Endothelial cell of umbilical vein (primary cell): ENCODE results near the gene VTI1A. TPM values are rescaled to one million over a fixed set of nuclear protein-coding genes. Genes with fewer than 3 reads are reported as not detected.

Experiments
- BruUV-seq: library from RNA; stranded (reverse); fragments of 400-500 nt; replicated peaks from 2 replicates; lab custom pipeline; 2021; lab: Mats Ljungman, UMichigan
- CTCF ChIA-PET: fragments of 300-600, 350-600 bp; sonication (Branson Sonifier 250); formaldehyde crosslinking; loops from one replicate; lab custom pipeline; 2021; ENCODE audit warnings: antibody characterized with exemption, inconsistent platforms; lab: Charles Lee
- POLR2A ChIA-PET: fragments of 300-600, 350-600 bp; sonication (Branson Sonifier 250); formaldehyde crosslinking; loops from one replicate; lab custom pipeline; 2021; ENCODE audit warnings: antibody characterized with exemption, inconsistent platforms; lab: Charles Lee
- DNase-seq: peaks from one replicate; pipeline ENCODE4 v3.0.0-alpha.2; 2011; ENCODE audit warnings: low read depth, low spot score
- FAIRE-seq: peaks from 2 replicates; lab custom pipeline; 2011; peaks lifted over from hg19 to GRCh38; lab: Jason Lieb, UNC
- H2AFZ ChIP-seq: 2 replicates; pipeline ENCODE4 v1.6.0; 2012; ENCODE audit warnings: low read depth, low read length, control low read depth, inconsistent platforms
- H3K27ac ChIP-seq: 2 replicates; pipeline ENCODE4 v1.5.1; 2011; ENCODE audit warnings: low read depth, mild to moderate bottlenecking, control low read depth, low read length, moderate library complexity; ENCODE audit not compliant: insufficient read depth
- H3K27me3 ChIP-seq, 2 experiments: 2 replicates each; pipeline versions ENCODE4 v1.6.0 to v1.6.1; 2011; ENCODE audit warnings: low read length in 2 of 2, mixed read lengths in 1 of 2; ENCODE audit not compliant: control insufficient read depth in 2 of 2, insufficient read depth in 2 of 2
- H3K36me3 ChIP-seq, 2 experiments: 2 replicates in 1 of 2; 3 replicates in 1 of 2; pipeline ENCODE4 v1.5.1; 2011; ENCODE audit warnings: low read length in 2 of 2, mild to moderate bottlenecking in 1 of 2, moderate library complexity in 1 of 2; ENCODE audit not compliant: control insufficient read depth in 2 of 2, insufficient read depth in 2 of 2; ENCODE audit errors: extremely low read depth in 1 of 2
- H3K4me1 ChIP-seq: 3 replicates; pipeline ENCODE4 v1.5.1; 2011; ENCODE audit warnings: mild to moderate bottlenecking, low read length; ENCODE audit not compliant: control insufficient read depth, insufficient read depth; ENCODE audit errors: extremely low read depth
- H3K4me2 ChIP-seq: 2 replicates; pipeline ENCODE4 v1.6.1; 2011; ENCODE audit warnings: low read length, control low read depth, mixed read lengths; ENCODE audit not compliant: insufficient read depth
- H3K4me3 ChIP-seq, 3 experiments: fragments of 200-600 bp in 1 of 3; sonication (generic), shearing (Covaris generic) in 1 of 3; replicated peaks in 1 of 3; 2 replicates each; pipeline ENCODE4 v1.5.1; 2011 to 2016; ENCODE audit warnings: control low read depth in 3 of 3, low read length in 3 of 3, mild to moderate bottlenecking in 2 of 3, inconsistent platforms in 1 of 3, low read depth in 1 of 3, moderate library complexity in 1 of 3; ENCODE audit not compliant: insufficient read depth in 1 of 3
- H3K79me2 ChIP-seq: 2 replicates; pipeline ENCODE4 v1.6.0; 2012; ENCODE audit warnings: low read length, inconsistent platforms; ENCODE audit not compliant: control insufficient read depth, insufficient read depth
- H3K9ac ChIP-seq: replicated peaks from 2 replicates; pipeline ENCODE3; 2011; ENCODE audit warnings: low read length, control low read depth; ENCODE audit not compliant: insufficient read depth; ENCODE audit errors: extremely low read depth
- H3K9me1 ChIP-seq: replicated peaks from 3 replicates; pipeline ENCODE4 v1.6.0; 2011; ENCODE audit warnings: mild to moderate bottlenecking, low read length; ENCODE audit not compliant: control insufficient read depth, insufficient read depth; ENCODE audit errors: extremely low read depth
- H3K9me3 ChIP-seq: replicated peaks from 2 replicates; pipeline ENCODE4 v1.5.1; 2012; ENCODE audit warnings: low read length, inconsistent platforms; ENCODE audit not compliant: control insufficient read depth, insufficient read depth
- H4K20me1 ChIP-seq: replicated peaks from 2 replicates; pipeline ENCODE3; 2011; ENCODE audit warnings: mild to moderate bottlenecking, low read length; ENCODE audit not compliant: control insufficient read depth, insufficient read depth; ENCODE audit errors: extremely low read depth
- EZH2 ChIP-seq: IDR thresholded peaks from 2 replicates; pipeline ENCODE4 v1.6.1; 2012; ENCODE audit warnings: borderline replicate concordance, low read depth, mild to moderate bottlenecking, moderate library complexity, low read length, inconsistent platforms; ENCODE audit not compliant: severe bottlenecking
- FOS ChIP-seq: IDR thresholded peaks from 2 replicates; pipeline ENCODE4 v1.6.1; 2011; ENCODE audit warnings: mild to moderate bottlenecking, low read length, moderate library complexity, borderline replicate concordance; ENCODE audit not compliant: insufficient read depth
- GATA2 ChIP-seq: IDR thresholded peaks from 2 replicates; pipeline ENCODE4 v1.7.0; 2011; ENCODE audit warnings: low read depth, mild to moderate bottlenecking, moderate library complexity, mixed read lengths, low read length; ENCODE audit not compliant: insufficient read length, insufficient read depth
- JUN ChIP-seq: IDR thresholded peaks from 2 replicates; pipeline ENCODE4 v1.6.1; 2011; ENCODE audit warnings: borderline replicate concordance, low read depth; ENCODE audit not compliant: insufficient read length, insufficient read depth
- MYC ChIP-seq: IDR thresholded peaks from one replicate; pipeline ENCODE4 v1.6.1; 2011; ENCODE audit warnings: mild to moderate bottlenecking, low read depth, low read length
- POLR2A ChIP-seq: IDR thresholded peaks from 2 replicates; pipeline ENCODE4 v1.6.1; 2012; ENCODE audit warnings: low read depth, mild to moderate bottlenecking, control low read depth, low read length
- POLR2AphosphoS5 ChIP-seq: IDR thresholded peaks from 2 replicates; pipeline ENCODE4 v1.6.1; 2012; ENCODE audit warnings: low read depth, mild to moderate bottlenecking, control low read depth, low read length, moderate library complexity; ENCODE audit not compliant: insufficient read depth
- dilution Hi-C: fragments of 300-500 bp; cut with MboI; formaldehyde crosslinking; loops from one replicate; pipeline ENCODE4 v1.15.0; 2019; ENCODE audit warnings: low sequenced_read_pairs; ENCODE audit not compliant: extremely low pct_ligation_motif_present
- intact Hi-C: fragments of 100-400 bp; cut with micrococcal nuclease; formaldehyde crosslinking; loops from one replicate; pipeline ENCODE4 v1.10.0; 2022
- polyA plus RNA-seq, 4 experiments: library from polyadenylated mRNA; depleted of rRNA in 3 of 4; stranded (reverse) in 3 of 4; unstranded in 1 of 4; fragments of >200 nt; gene quantifications; 2 replicates each; pipeline versions ENCODE4 v1.2.1 to v1.2.3, GENCODE V29; 2011 to 2012; ENCODE audit warnings: missing spikeins in 1 of 4
- total RNA-seq: library from RNA; stranded (reverse); gene quantifications from 2 replicates; pipeline ENCODE4 v1.2.3, GENCODE V29; 2021
- TF ChIP-seq, protein P1 (sequence below), 2 donors: IDR thresholded peaks; 1 replicate in 1 of 2; 2 replicates in 1 of 2; pipeline ENCODE4 v1.5.1; 2011; ENCODE audit warnings: low read length in 2 of 2, mild to moderate bottlenecking in 2 of 2, moderate library complexity in 2 of 2, control low read depth in 1 of 2, inconsistent platforms in 1 of 2, low read depth in 1 of 2; ENCODE audit not compliant: insufficient read depth in 1 of 2; ENCODE audit errors: extremely low read depth in 1 of 2
- TF ChIP-seq, protein P2 (sequence below): IDR thresholded peaks from 2 replicates; pipeline ENCODE4 v1.6.1; 2011; ENCODE audit not compliant: insufficient read depth, insufficient read length

Gene VTI1A
- total and polyA plus RNA-seq, 2 donors (not counting 3 experiments of a cell fraction or from before 2014, with no cell fraction given) = 10.8 to 35.6 TPM

- no peak overlapping the region for H3K9ac ChIP-seq
Measured at GRCh38 chr10:112799038-112799437, 352.0 kb downstream of the VTI1A start.

More at GRCh38 chr10:112799038-112799437, 352.0 kb downstream of the VTI1A start:
- no peak for FAIRE-seq
- Histone ChIP-seq H3K4me1 (no peaks in the 10 kb centered on the region), H3K27me3 (no peaks in the 10 kb centered on the region), H4K20me1 (no peaks in the 10 kb centered on the region), H3K9me1 (no peaks in the 10 kb centered on the region), H3K79me2 (no peaks in the 10 kb centered on the region), H3K36me3 (no peaks in the 10 kb centered on the region), H2AFZ (no peak overlapping the region), H3K4me3 (no peak overlapping the region), H3K4me2 (no peak overlapping the region), H3K9me3 (no peaks in the 10 kb centered on the region), H3K27ac (no peak overlapping the region)
- ChIA-PET CTCF (no interaction called here), POLR2A (no interaction called here)
- DNase-seq = no peak
- TF ChIP-seq GATA2 (no peak), MYC (no peak), POLR2AphosphoS5 (no peak), POLR2A (no peak), FOS (no peak), EZH2 (no peak), JUN (no peak)
- TF ChIP-seq, protein P1, sequence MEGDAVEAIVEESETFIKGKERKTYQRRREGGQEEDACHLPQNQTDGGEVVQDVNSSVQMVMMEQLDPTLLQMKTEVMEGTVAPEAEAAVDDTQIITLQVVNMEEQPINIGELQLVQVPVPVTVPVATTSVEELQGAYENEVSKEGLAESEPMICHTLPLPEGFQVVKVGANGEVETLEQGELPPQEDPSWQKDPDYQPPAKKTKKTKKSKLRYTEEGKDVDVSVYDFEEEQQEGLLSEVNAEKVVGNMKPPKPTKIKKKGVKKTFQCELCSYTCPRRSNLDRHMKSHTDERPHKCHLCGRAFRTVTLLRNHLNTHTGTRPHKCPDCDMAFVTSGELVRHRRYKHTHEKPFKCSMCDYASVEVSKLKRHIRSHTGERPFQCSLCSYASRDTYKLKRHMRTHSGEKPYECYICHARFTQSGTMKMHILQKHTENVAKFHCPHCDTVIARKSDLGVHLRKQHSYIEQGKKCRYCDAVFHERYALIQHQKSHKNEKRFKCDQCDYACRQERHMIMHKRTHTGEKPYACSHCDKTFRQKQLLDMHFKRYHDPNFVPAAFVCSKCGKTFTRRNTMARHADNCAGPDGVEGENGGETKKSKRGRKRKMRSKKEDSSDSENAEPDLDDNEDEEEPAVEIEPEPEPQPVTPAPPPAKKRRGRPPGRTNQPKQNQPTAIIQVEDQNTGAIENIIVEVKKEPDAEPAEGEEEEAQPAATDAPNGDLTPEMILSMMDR (IDR thresholded peaks at IDR 0.05; ENCODE audit: extremely low read depth in 1 of 2, insufficient read depth in 1 of 2, low read depth in 1 of 2, low read length in 2 of 2) = no peak
- TF ChIP-seq, protein P2, sequence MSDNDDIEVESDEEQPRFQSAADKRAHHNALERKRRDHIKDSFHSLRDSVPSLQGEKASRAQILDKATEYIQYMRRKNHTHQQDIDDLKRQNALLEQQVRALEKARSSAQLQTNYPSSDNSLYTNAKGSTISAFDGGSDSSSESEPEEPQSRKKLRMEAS = no peak
- no TSS peak for BruUV-seq
- dilution Hi-C loops (no loop called here), intact Hi-C loops (no loop called here)
